IMR-90 (cell line): ENCODE measurements around the gene GAMT. TPM values are rescaled to one million over a fixed set of nuclear protein-coding genes. Genes with fewer than 3 reads are reported as not detected.

Experiments used
- ATAC-seq: fragments of 200-7000 bp; cut with Tn5 transposase; 2 replicates; pipeline ENCODE4 v1.9.1; 2020; ENCODE audit warnings: low read depth, mild to moderate bottlenecking, moderate library complexity
- BruUV-seq: library from RNA; stranded (reverse); fragments of 400-500 nt; replicated peaks from 2 replicates; lab custom pipeline; 2021; lab: Mats Ljungman, UMichigan
- CTCF ChIA-PET: fragments of 300-600 bp; formaldehyde crosslinking; extraction: SDS; loops from one replicate; lab custom pipeline; 2021; ENCODE audit warnings: antibody characterized with exemption; lab: Yijun Ruan, JAX
- POLR2A ChIA-PET: fragments of 300-600 bp; sonication (Branson Sonifier 250); formaldehyde crosslinking; loops from one replicate; lab custom pipeline; 2022; ENCODE audit warnings: antibody characterized with exemption; ENCODE audit not compliant: unreplicated experiment; lab: Charles Lee
- DNase-seq: peaks from one replicate; pipeline ENCODE4 v3.0.0; 2013
- H2AFZ ChIP-seq: replicated peaks from 2 replicates; pipeline ENCODE3; 2013; ENCODE audit warnings: low read length, mild to moderate bottlenecking; ENCODE audit not compliant: poor library complexity
- H2AK5ac ChIP-seq: 2 replicates; pipeline ENCODE4 v1.6.1; 2013; ENCODE audit warnings: low read depth, low read length, inconsistent platforms
- H2AK9ac ChIP-seq: replicated peaks from 2 replicates; pipeline ENCODE3; 2013; ENCODE audit warnings: mild to moderate bottlenecking, low read depth, low read length, moderate library complexity; ENCODE audit not compliant: poor library complexity
- H2BK120ac ChIP-seq: 2 replicates; pipeline ENCODE4 v1.6.1; 2013; ENCODE audit warnings: low read depth, low read length, inconsistent platforms
- H2BK15ac ChIP-seq: 3 replicates; pipeline ENCODE4 v1.6.1; 2013; ENCODE audit warnings: low read depth, low read length, inconsistent platforms
- H2BK20ac ChIP-seq: 2 replicates; pipeline ENCODE4 v1.6.1; 2013; ENCODE audit warnings: low read depth, mild to moderate bottlenecking, inconsistent platforms, low read length, moderate library complexity
- H2BK5ac ChIP-seq: 2 replicates; pipeline ENCODE4 v1.6.1; 2013; ENCODE audit warnings: mild to moderate bottlenecking, low read depth, low read length, inconsistent platforms; ENCODE audit not compliant: poor library complexity, severe bottlenecking
- H3K14ac ChIP-seq: replicated peaks from 2 replicates; pipeline ENCODE4 v1.6.1; 2013; ENCODE audit warnings: low read depth, low read length, inconsistent platforms
- H3K18ac ChIP-seq: 2 replicates; pipeline ENCODE4 v1.6.1; 2013; ENCODE audit warnings: low read depth, low read length, control low read depth
- H3K23ac ChIP-seq: 2 replicates; pipeline ENCODE4 v1.6.1; 2013; ENCODE audit warnings: low read depth, low read length, inconsistent platforms
- H3K27ac ChIP-seq: 2 replicates; pipeline ENCODE4 v1.5.1; 2013; ENCODE audit warnings: mild to moderate bottlenecking, control low read depth, low read length; ENCODE audit not compliant: insufficient read depth
- H3K27me3 ChIP-seq: 2 replicates; pipeline ENCODE4 v1.6.1; 2013; ENCODE audit warnings: low read length; ENCODE audit not compliant: control insufficient read depth, insufficient read depth
- H3K36me3 ChIP-seq: 2 replicates; pipeline ENCODE4 v1.6.1; 2013; ENCODE audit warnings: low read length, mixed read lengths; ENCODE audit not compliant: control insufficient read depth, insufficient read depth
- H3K4ac ChIP-seq: 2 replicates; pipeline ENCODE4 v1.6.1; 2013; ENCODE audit warnings: low read depth, low read length, inconsistent platforms
- H3K4me1 ChIP-seq: 2 replicates; pipeline ENCODE4 v1.6.1; 2013; ENCODE audit warnings: low read length, mixed read lengths; ENCODE audit not compliant: control insufficient read depth, insufficient read depth
- H3K4me2 ChIP-seq: 2 replicates; pipeline ENCODE4 v1.6.1; 2013; ENCODE audit warnings: low read depth, mild to moderate bottlenecking, control low read depth, low read length, moderate library complexity
- H3K4me3 ChIP-seq: 2 replicates; pipeline ENCODE4 v1.5.1; 2013; ENCODE audit warnings: low read depth, mild to moderate bottlenecking, control low read depth, low read length, moderate library complexity; ENCODE audit not compliant: insufficient read depth
- H3K56ac ChIP-seq: 2 replicates; pipeline ENCODE4 v1.6.1; 2013; ENCODE audit warnings: low read length, inconsistent platforms; ENCODE audit not compliant: insufficient read depth; ENCODE audit errors: extremely low read depth
- H3K79me1 ChIP-seq, 2 experiments: 2 replicates each; pipeline ENCODE4 v1.6.1; 2013; ENCODE audit warnings: low read length in 2 of 2, inconsistent platforms in 1 of 2, low read depth in 1 of 2
- H3K9ac ChIP-seq: 2 replicates; pipeline ENCODE4 v1.6.1; 2013; ENCODE audit warnings: low read depth, low read length, control low read depth
- H3K9me1 ChIP-seq: 2 replicates; pipeline ENCODE4 v1.6.1; 2013; ENCODE audit warnings: low read length, inconsistent platforms; ENCODE audit not compliant: insufficient read depth
- H3K9me3 ChIP-seq: 2 replicates; pipeline ENCODE4 v1.6.1; 2013; ENCODE audit warnings: low read length; ENCODE audit not compliant: control insufficient read depth, insufficient read depth
- H4K20me1 ChIP-seq: 2 replicates; pipeline ENCODE4 v1.6.1; 2013; ENCODE audit warnings: low read length, inconsistent platforms; ENCODE audit not compliant: insufficient read depth
- H4K5ac ChIP-seq: 2 replicates; pipeline ENCODE4 v1.6.1; 2013; ENCODE audit warnings: mild to moderate bottlenecking, low read depth, low read length, control low read depth
- H4K8ac ChIP-seq, 2 experiments: 2 replicates each; pipeline ENCODE4 v1.6.1; 2013; ENCODE audit warnings: low read depth in 2 of 2, low read length in 2 of 2, control low read depth in 1 of 2, inconsistent platforms in 1 of 2
- H4K91ac ChIP-seq: 2 replicates; pipeline ENCODE4 v1.6.1; 2013; ENCODE audit warnings: low read depth, low read length, inconsistent platforms; ENCODE audit not compliant: insufficient read depth
- BHLHE40 ChIP-seq: fragments of 150-350 bp; IDR thresholded peaks from 2 replicates; pipeline ENCODE4 v1.6.1; 2016; ENCODE audit warnings: mild to moderate bottlenecking, low read depth, low read length
- FOS ChIP-seq: fragments of 150-350 bp; IDR thresholded peaks from 2 replicates; pipeline ENCODE4 v1.6.1; 2016; ENCODE audit warnings: low read depth, low read length
- MAZ ChIP-seq: IDR thresholded peaks from 2 replicates; pipeline ENCODE4 v1.6.1; 2012; ENCODE audit warnings: low read depth, mild to moderate bottlenecking, low read length, improper control_type of control experiment, moderate library complexity, borderline replicate concordance
- MXI1 ChIP-seq: IDR thresholded peaks from 2 replicates; pipeline ENCODE4 v1.6.1; 2012; ENCODE audit warnings: low read depth, mild to moderate bottlenecking, low read length, moderate library complexity, borderline replicate concordance
- POLR2A ChIP-seq: IDR thresholded peaks from 2 replicates; pipeline ENCODE4 v1.6.1; 2012; ENCODE audit warnings: mild to moderate bottlenecking, low read depth, low read length
- RAD21 ChIP-seq: IDR thresholded peaks from 2 replicates; pipeline ENCODE4 v1.6.1; 2012; ENCODE audit warnings: low read length, improper control_type of control experiment
- RCOR1 ChIP-seq: IDR thresholded peaks from 2 replicates; pipeline ENCODE4 v1.6.1; 2012; ENCODE audit warnings: mild to moderate bottlenecking, low read length, improper control_type of control experiment; ENCODE audit not compliant: insufficient replicate concordance
- WGBS, 2 experiments: methylation state at CpG; one replicate each; pipeline versions ENCODE4 v1.1.5 to v1.1.7; 2013; ENCODE audit warnings: missing lambda C conversion rate in 2 of 2; ENCODE audit not compliant: insufficient read length in 1 of 2; ENCODE audit errors: extremely low coverage in 2 of 2; 5-methylcytosine and 5-hydroxymethylcytosine counted together
- dilution Hi-C: fragments of 300-500 bp; cut with HindIII; formaldehyde crosslinking; loops from one replicate; pipeline ENCODE4 v1.14.3; 2018; ENCODE audit warnings: low sequenced_read_pairs; ENCODE audit not compliant: unreplicated experiment
- in situ Hi-C: fragments of 300-500 bp; cut with MboI; formaldehyde crosslinking; loops from 3 replicates; pipeline ENCODE4 v1.14.3; 2019; ENCODE audit warnings: low sequenced_read_pairs, inconsistent platforms, mixed read lengths
- intact Hi-C: fragments of 100-400 bp; cut with micrococcal nuclease; formaldehyde crosslinking; loops from 2 replicates; pipeline ENCODE4 v1.10.0; 2022
- polyA plus RNA-seq, 3 experiments: library from polyadenylated mRNA; depleted of rRNA; stranded (reverse); fragments of >200 nt; gene quantifications; 2 replicates each; pipeline ENCODE4 v1.2.3, GENCODE V29; 2012; ENCODE audit warnings: low replicate concordance in 1 of 3
- total RNA-seq: library from RNA; depleted of rRNA; stranded (reverse); fragments of >200 nt; gene quantifications from 2 replicates; pipeline ENCODE4 v1.2.3, GENCODE V29; 2012

Gene GAMT
- total and polyA plus RNA-seq, 2 of the 4 experiments (the other 2 are of a cell fraction): 22.8 to 51.8 TPM

GRCh38 chr19:1438035-1438932 is 36.9 kb upstream of the GAMT start, which contains the start of gene RPS15 (continued):
- TF ChIP-seq MAZ (peak; percentile 37; the same call in 1 of the 2 replicates), MXI1 (peak; percentile 71; the same call in 1 of the 2 replicates), RAD21 (peak; percentile 41)

GRCh38 chr19:1437609-1438008 is 36.3 kb upstream of the GAMT start:
- Histone ChIP-seq H3K27ac (no peak overlapping the region), H3K23ac (no peak overlapping the region), H3K56ac (no peak overlapping the region), H3K4me1 (peaks cover 6% of the 10 kb centered on the region), H3K18ac (no peak overlapping the region), H3K9ac (no peak overlapping the region), H2BK5ac (peak overlapping the region; percentile 33), H4K8ac (peak overlapping the region; percentile 48 to 89; a peak in 1 of 4 replicates), H4K5ac (no peak overlapping the region), H4K91ac (no peak overlapping the region), H2BK20ac (no peak overlapping the region), H2AK9ac (no peak overlapping the region), H4K20me1 (peaks cover 43% of the 10 kb centered on the region), H3K9me3 (no peaks in the 10 kb centered on the region), H3K4me2 (no peak overlapping the region), H2AFZ (no peak overlapping the region), H3K14ac (no peak overlapping the region), H3K9me1 (no peaks in the 10 kb centered on the region; the same call in 1 of the 2 replicates), H2BK120ac (no peak overlapping the region), H3K79me1 (peaks cover 26 to 42% of the 10 kb centered on the region in 2 experiments), H3K36me3 (peaks cover 57% of the 10 kb centered on the region), H3K4me3 (no peak overlapping the region), H2AK5ac (no peak overlapping the region), H3K27me3 (no peaks in the 10 kb centered on the region), H3K4ac (no peak overlapping the region), H2BK15ac (no peak overlapping the region)
- DNase-seq (no peak), ATAC-seq (no peak)
- in situ Hi-C loops: no loop called here
- intact Hi-C loops: no loop called here
- CTCF ChIA-PET: no interaction called here
- no TSS peak for BruUV-seq
- no CpG with 5 or more reads among the region's 8 CpGs for WGBS, 2 experiments
- TF ChIP-seq POLR2A (no peak), BHLHE40 (no peak), RCOR1 (no peak), FOS (no peak), MXI1 (no peak)
- dilution Hi-C loops: no loop called here
- POLR2A ChIA-PET: interaction anchor here (0.6 kb wide), 1 partner anchor 140 kb away, joined by 9 read pairs; no protein-coding TSS in a partner anchor
